Tibial artery (tissue), 4 donors: ENCODE data around the gene ADRA1B.

ENCODE experiments used
- DNase-seq, 2 donors: peaks; one replicate each; pipeline ENCODE4 v3.0.0-alpha.2; 2019
- H3K27ac ChIP-seq, 2 donors: fragments of 200-600 bp; sonication (generic) in 1 of 2; 1 replicate in 1 of 2; 2 replicates in 1 of 2; pipeline ENCODE4 v1.5.1; 2018 to 2019; ENCODE audit warnings: mild to moderate bottlenecking in 1 of 2
- H3K27me3 ChIP-seq, 2 donors: fragments of 200-600 bp; sonication (generic) in 1 of 2; one replicate each; pipeline versions ENCODE4 v1.5.1 to v1.6.0; 2016 to 2019
- H3K36me3 ChIP-seq, 3 donors: fragments of 200-600 bp; sonication (generic) in 2 of 3; one replicate each; pipeline ENCODE4 v1.5.1; 2016 to 2019; ENCODE audit warnings: mild to moderate bottlenecking in 2 of 3
- H3K4me1 ChIP-seq, 4 donors: fragments of 200-600 bp; sonication (generic) in 2 of 4; 1 replicate in 3 of 4; 2 replicates in 1 of 4; pipeline ENCODE4 v1.5.1; 2016 to 2019
- H3K4me3 ChIP-seq, 2 donors: fragments of 200-600 bp; sonication (generic) in 1 of 2; 1 replicate in 1 of 2; 2 replicates in 1 of 2; pipeline ENCODE4 v1.5.1; 2018 to 2019; ENCODE audit warnings: mild to moderate bottlenecking in 2 of 2
- H3K9me3 ChIP-seq, 3 donors: fragments of 200-600 bp; sonication (generic) in 1 of 3; one replicate each; pipeline ENCODE4 v1.5.1; 2016 to 2019
- intact Hi-C: fragments of 100-400 bp; cut with DNase I; formaldehyde crosslinking; loops from one replicate; pipeline ENCODE4 v1.15.0; 2023; ENCODE audit warnings: low total_unique reads
- TF ChIP-seq, protein P1 (sequence below), 2 experiments: fragments of 200-600 bp in 1 of 2; fragments of 450-650 bp in 1 of 2; IDR thresholded peaks; one replicate each; pipeline ENCODE4 v1.5.1; 2017 to 2019; ENCODE audit warnings: antibody characterized with exemption in 2 of 2, mild to moderate bottlenecking in 1 of 2, moderate library complexity in 1 of 2

Gene ADRA1B

DNA sequence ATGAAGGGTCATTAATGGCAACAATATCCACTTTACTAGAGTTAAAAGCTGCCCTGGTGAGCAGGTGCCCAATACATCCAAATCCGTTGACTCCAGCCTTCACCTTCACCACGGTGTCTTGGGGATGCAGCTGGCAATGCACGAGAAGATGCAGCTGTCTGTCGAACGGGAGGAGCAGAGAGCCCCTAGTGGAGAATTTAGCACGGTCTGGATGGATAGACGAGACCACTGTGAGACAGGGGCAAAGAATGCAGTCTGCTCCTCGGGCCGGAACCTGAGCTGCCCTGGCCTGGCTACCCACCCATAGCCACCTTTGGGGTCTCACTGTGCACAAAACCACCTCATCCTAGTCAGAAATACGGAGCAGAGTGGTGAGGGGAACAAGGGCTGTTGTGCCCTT, 35.1 kb downstream of the ADRA1B start:
- H3K4me3 ChIP-seq, result no peak overlapping the region
- H3K9me3 ChIP-seq, result no peaks in the 10 kb centered on the region
- H3K4me1 ChIP-seq, result peaks cover 0 to 10% (median 0%) of the 10 kb centered on the region in 4 donors
- H3K27ac ChIP-seq, result no peak overlapping the region
- no peak for DNase-seq
- TF ChIP-seq, protein P1, sequence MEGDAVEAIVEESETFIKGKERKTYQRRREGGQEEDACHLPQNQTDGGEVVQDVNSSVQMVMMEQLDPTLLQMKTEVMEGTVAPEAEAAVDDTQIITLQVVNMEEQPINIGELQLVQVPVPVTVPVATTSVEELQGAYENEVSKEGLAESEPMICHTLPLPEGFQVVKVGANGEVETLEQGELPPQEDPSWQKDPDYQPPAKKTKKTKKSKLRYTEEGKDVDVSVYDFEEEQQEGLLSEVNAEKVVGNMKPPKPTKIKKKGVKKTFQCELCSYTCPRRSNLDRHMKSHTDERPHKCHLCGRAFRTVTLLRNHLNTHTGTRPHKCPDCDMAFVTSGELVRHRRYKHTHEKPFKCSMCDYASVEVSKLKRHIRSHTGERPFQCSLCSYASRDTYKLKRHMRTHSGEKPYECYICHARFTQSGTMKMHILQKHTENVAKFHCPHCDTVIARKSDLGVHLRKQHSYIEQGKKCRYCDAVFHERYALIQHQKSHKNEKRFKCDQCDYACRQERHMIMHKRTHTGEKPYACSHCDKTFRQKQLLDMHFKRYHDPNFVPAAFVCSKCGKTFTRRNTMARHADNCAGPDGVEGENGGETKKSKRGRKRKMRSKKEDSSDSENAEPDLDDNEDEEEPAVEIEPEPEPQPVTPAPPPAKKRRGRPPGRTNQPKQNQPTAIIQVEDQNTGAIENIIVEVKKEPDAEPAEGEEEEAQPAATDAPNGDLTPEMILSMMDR (IDR thresholded peaks at IDR 0.05), result no peak
- no peaks in the 10 kb centered on the region for H3K27me3 ChIP-seq
- no peaks in the 10 kb centered on the region for H3K36me3 ChIP-seq
- intact Hi-C loops, result no loop called here

DNA sequence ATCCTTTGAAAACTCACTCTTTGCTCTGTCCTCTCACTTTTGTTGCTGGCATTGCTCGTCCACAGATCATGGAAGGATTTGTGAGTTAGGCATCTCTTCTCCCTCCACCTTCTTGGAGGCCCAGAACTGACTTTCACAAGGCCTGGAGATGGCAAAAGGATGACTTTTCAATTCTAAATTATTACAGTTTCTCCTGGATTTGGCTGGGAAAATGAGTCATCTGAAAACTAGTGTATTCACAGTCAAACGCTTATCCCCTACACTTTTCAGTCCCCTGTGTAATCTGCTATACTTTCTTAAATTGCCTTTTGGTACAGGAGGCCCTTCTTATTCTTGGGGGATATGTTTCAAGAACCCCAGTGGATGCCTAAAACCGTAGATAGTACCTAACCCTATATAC, 35.6 kb downstream of the ADRA1B start:
- no peak overlapping the region for H3K4me3 ChIP-seq

DNA sequence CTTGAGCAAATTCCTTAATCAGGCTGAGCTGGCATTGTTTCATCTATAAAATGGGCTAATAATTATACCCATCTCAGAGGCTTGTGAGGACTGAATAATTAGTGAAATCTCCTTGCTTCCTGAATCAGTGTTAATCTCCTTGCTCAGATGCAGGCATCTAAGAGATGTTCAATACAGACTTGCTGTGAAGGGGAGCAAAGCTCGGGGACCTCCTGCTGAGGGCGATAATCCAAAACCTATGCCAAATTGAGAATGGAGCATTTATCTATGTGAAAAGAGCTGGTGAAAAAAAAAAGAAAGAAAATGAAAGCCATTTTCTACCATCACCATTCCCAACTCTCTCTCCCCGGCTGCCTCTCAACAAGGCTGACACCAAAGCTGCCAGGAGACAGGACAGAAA, 37.3 kb downstream of the ADRA1B start:
- Histone ChIP-seq H3K4me1 (peaks cover 0 to 11% (median 0%) of the 10 kb centered on the region in 4 donors), H3K36me3 (no peaks in the 10 kb centered on the region), H3K4me3 (no peak overlapping the region), H3K27me3 (no peaks in the 10 kb centered on the region), H3K9me3 (no peaks in the 10 kb centered on the region), H3K27ac (no peak overlapping the region)
- intact Hi-C loops, result no loop called here
- DNase-seq, result no peak
- TF ChIP-seq, protein P1 (IDR thresholded peaks at IDR 0.05), result no peak

More for the DNA sequence above, 35.6 kb downstream of the ADRA1B start:
- H3K36me3 ChIP-seq, result no peaks in the 10 kb centered on the region
- no peak overlapping the region for H3K27ac ChIP-seq
- intact Hi-C loops, result no loop called here
- H3K9me3 ChIP-seq, result no peaks in the 10 kb centered on the region
- TF ChIP-seq, protein P1 (IDR thresholded peaks at IDR 0.05), result no peak
- H3K4me1 ChIP-seq, result peaks cover 0 to 11% (median 0%) of the 10 kb centered on the region in 4 donors
- no peak for DNase-seq
- no peaks in the 10 kb centered on the region for H3K27me3 ChIP-seq

DNA sequence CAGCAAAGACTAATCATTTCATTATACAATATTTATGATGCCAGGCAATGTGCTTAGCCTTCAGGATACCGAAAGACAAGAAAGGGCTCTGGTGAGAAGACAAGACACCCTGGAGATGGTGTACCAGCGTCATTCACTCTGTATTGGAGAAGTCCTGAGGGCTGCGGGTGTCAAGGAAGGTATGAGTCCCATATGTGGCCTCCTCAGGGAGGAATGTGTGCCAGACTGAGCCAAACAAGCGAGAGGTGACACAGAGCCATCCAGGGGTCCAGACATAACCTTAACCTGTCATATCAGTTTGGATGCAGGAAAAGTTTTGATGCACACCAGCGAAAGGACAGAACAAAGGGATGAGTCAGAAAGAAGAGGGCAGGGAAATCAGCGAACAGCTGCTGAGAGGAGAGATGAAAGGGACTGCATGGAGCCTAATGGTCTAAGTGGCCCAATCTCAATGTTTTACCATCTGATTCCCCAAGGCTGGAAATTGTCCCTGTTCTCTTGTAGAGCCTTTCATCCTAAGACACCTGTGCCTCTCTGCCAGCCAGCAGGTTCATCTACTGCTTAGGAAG, 38.9 kb downstream of the ADRA1B start:
- Histone ChIP-seq H3K4me3 (no peak overlapping the region), H3K36me3 (no peaks in the 10 kb centered on the region)
- intact Hi-C loops, result no loop called here

DNA sequence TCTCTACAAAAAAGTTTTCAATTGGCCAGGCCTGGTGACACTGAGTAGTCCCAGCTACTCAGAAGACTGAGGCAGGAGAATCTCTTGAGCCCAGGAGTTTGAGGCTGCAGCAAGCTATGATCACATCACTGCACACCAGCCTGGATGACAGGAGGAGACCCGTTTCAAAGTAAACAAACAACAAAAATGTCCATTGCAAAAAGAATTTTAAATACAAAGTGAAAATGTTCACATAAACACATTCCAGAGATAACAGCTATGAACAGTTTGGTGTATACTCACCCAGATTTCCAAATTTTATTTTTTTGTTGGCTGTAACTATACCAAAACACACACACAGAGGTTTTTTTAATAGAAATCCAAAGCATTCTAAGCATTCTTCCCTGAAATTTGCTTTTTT, 39.8 kb downstream of the ADRA1B start:
- no peaks in the 10 kb centered on the region for H3K9me3 ChIP-seq
- peaks cover 0 to 13% (median 0%) of the 10 kb centered on the region in 4 donors for H3K4me1 ChIP-seq
- no peaks in the 10 kb centered on the region for H3K36me3 ChIP-seq
- intact Hi-C loops, result no loop called here
- DNase-seq, result no peak
- no peak overlapping the region for H3K4me3 ChIP-seq
- no peak overlapping the region for H3K27ac ChIP-seq
- H3K27me3 ChIP-seq, result no peaks in the 10 kb centered on the region
- TF ChIP-seq, protein P1 (IDR thresholded peaks at IDR 0.05), result no peak

More for the DNA sequence above, 38.9 kb downstream of the ADRA1B start:
- no peak for DNase-seq
- no peak overlapping the region for H3K27ac ChIP-seq
- H3K9me3 ChIP-seq, result no peaks in the 10 kb centered on the region
- H3K27me3 ChIP-seq, result no peaks in the 10 kb centered on the region
- peaks cover 0 to 11% (median 0%) of the 10 kb centered on the region in 4 donors for H3K4me1 ChIP-seq
- TF ChIP-seq, protein P1 (IDR thresholded peaks at IDR 0.05), result no peak
